ENCODE data around the gene PRCP.

Gene PRCP

DNA sequence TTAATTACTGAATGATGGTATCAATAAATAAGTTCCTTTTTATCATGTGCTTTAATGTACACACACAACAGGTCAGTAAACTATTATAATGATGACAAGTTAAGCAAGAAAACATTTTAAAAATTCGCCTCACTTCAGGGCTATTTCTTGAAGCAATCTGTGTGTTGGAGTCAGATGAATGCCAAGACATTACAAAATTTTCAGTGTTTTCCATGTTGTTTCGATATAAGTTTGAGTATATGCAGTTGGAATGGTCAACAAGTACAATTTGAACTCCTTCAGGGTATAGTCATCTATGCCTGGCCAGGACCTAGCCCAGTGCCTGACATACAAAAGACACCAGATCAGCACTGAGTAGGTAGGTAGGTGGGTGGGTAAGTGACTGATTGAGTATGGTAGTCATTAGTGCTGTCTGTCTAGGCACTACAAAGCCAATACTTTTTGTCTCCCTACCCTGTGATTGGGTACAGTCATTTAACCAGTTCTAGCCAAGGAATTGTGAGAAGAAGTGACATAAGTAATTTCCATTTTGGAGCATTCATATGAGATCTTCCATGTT lies 7.5 kb downstream of the PRCP start:
- no peaks in the 10 kb centered on the region for H3K9me3 ChIP-seq (ENCODE audit: control insufficient read depth in 1 of 2, low read length in 2 of 2)
- H3K27me3 ChIP-seq (ENCODE audit: low read depth, low read length), result no peaks in the 10 kb centered on the region
- no peaks in the 10 kb centered on the region for H3K36me3 ChIP-seq (ENCODE audit: control insufficient read depth in 1 of 2, insufficient read depth in 2 of 2, low read length in 2 of 2)
- H3K4me1 ChIP-seq (ENCODE audit: control insufficient read depth in 1 of 2, insufficient read depth in 2 of 2, low read length in 2 of 2), result peaks cover 0 to 10% of the 10 kb centered on the region in 2 donors
- H3K4me3 ChIP-seq (ENCODE audit: low read depth in 1 of 2, low read length in 2 of 2), result no peak overlapping the region
- no peak overlapping the region for H3K27ac ChIP-seq (ENCODE audit: low read length)

DNA sequence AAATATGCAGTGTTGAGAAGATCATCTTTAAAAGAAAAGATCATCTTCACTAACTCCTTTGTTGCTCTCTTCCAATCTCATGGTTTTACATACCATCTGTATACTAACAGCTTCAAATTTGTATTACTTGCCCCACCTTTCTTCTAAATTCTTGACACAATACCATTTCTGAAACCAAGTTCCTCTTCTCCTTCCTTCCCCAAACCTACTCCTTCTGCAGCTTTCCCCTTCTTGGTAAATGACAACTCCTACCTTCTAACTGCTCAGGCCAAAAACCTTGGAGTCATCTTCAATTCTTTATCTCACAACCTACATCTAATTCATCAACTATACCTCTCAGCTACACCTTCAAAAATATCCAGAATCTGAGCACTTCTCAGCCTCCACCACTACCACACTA lies 9.3 kb downstream of the PRCP start:
- no peaks in the 10 kb centered on the region for H3K27me3 ChIP-seq (ENCODE audit: low read depth, low read length)
- H3K9me3 ChIP-seq (ENCODE audit: control insufficient read depth in 1 of 2, low read length in 2 of 2), result no peaks in the 10 kb centered on the region
- peaks cover 0 to 10% of the 10 kb centered on the region in 2 donors for H3K4me1 ChIP-seq (ENCODE audit: control insufficient read depth in 1 of 2, insufficient read depth in 2 of 2, low read length in 2 of 2)
- no peak overlapping the region for H3K4me3 ChIP-seq (ENCODE audit: low read depth in 1 of 2, low read length in 2 of 2)
- H3K36me3 ChIP-seq (ENCODE audit: control insufficient read depth in 1 of 2, insufficient read depth in 2 of 2, low read length in 2 of 2), result no peaks in the 10 kb centered on the region
- H3K27ac ChIP-seq (ENCODE audit: low read length), result no peak overlapping the region

DNA sequence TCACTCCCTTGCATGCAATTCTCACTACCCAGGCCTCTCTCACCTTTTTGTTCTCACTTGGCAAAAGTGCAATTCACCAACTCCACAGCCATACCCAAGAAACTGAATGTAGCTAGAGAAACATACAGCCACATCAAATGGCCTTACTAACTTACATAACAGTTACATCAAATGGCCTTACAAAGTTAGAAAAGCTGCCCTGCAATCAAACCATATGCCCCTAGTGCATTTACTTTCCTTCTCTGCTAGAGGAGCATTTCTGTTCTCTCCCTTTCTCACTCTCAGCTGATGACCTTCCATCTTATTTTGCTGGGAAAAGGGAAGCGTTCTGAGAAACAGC lies 10.3 kb downstream of the PRCP start:
- Histone ChIP-seq H3K27me3 (ENCODE audit: low read depth, low read length) (no peaks in the 10 kb centered on the region), H3K4me1 (ENCODE audit: control insufficient read depth in 1 of 2, insufficient read depth in 2 of 2, low read length in 2 of 2) (peaks cover 0 to 10% of the 10 kb centered on the region in 2 donors), H3K9me3 (ENCODE audit: control insufficient read depth in 1 of 2, low read length in 2 of 2) (no peaks in the 10 kb centered on the region), H3K36me3 (ENCODE audit: control insufficient read depth in 1 of 2, insufficient read depth in 2 of 2, low read length in 2 of 2) (no peaks in the 10 kb centered on the region), H3K27ac (ENCODE audit: low read length) (no peak overlapping the region), H3K4me3 (ENCODE audit: low read depth in 1 of 2, low read length in 2 of 2) (no peak overlapping the region)

DNA sequence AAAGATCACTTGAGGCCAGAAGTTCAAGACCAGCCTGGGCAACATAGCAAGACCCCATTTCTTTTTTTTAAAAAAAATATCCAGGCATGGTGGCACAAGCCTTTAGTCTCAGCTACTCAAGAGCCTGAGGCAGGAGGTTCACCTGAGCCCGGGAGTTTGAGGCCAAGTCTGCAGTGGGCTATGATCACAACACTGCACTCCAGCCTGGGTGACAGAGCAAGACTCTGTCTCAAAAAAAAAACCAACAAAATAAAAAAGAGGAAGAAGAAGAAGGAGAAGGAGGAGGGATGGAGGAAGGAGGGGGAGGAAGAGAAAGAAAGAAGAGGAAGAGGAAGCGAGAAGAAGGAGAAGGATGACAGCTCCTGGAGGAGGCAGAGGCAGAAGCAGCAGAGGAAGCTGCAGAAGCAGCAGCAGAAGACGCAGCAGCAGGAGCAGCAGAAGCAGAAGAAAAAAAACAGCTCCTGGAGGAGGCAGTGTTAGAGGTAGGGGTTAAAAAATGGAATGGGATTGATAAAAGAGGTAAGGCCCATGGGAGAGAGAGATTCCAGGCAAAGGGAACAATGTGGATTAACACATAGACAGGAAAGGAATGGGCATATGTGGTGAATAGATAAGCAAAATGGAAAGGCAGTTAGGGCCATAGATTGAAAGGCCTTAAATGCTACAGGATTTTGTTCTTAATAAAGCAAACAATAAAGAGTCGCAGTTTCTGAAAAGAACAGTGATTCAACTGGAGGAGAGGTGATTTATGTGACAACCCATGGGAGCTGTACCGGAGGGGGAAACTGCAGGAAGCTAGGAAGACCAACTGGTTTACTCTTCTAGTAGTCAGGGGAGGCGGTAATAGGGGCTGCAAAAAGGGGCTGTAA lies 10.9 kb downstream of the PRCP start:
- no peaks in the 10 kb centered on the region for H3K9me3 ChIP-seq (ENCODE audit: control insufficient read depth in 1 of 2, low read length in 2 of 2)
- peaks cover 0 to 10% of the 10 kb centered on the region in 2 donors for H3K4me1 ChIP-seq (ENCODE audit: control insufficient read depth in 1 of 2, insufficient read depth in 2 of 2, low read length in 2 of 2)
- H3K4me3 ChIP-seq (ENCODE audit: low read depth in 1 of 2, low read length in 2 of 2), result no peak overlapping the region
- no peaks in the 10 kb centered on the region for H3K36me3 ChIP-seq (ENCODE audit: control insufficient read depth in 1 of 2, insufficient read depth in 2 of 2, low read length in 2 of 2)
- no peak overlapping the region for H3K27ac ChIP-seq (ENCODE audit: low read length)
- H3K27me3 ChIP-seq (ENCODE audit: low read depth, low read length), result no peaks in the 10 kb centered on the region

DNA sequence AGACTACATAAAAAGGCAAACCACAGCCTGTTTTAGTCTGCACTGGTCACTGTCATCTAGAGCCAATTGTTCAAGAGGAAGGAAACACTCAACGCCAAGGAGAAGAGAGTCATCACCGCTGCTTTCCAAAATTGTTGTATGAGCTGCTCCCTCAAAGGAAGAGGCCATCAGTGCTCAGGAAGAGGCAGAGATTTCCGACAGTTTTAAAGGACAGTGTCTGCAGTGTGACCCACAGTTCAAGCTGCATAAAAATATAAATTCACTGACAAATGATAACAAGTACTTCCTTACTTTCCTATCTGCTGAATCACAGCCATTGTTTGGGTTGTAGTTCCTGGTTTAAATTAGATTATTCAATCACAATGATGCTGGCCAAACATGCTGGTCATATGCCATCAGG lies 16.4 kb downstream of the PRCP start:
- Histone ChIP-seq H3K4me1 (ENCODE audit: control insufficient read depth in 1 of 2, insufficient read depth in 2 of 2, low read length in 2 of 2) (peaks cover 0 to 6% of the 10 kb centered on the region in 2 donors), H3K36me3 (ENCODE audit: control insufficient read depth in 1 of 2, insufficient read depth in 2 of 2, low read length in 2 of 2) (no peaks in the 10 kb centered on the region), H3K27ac (ENCODE audit: low read length) (no peak overlapping the region), H3K9me3 (ENCODE audit: control insufficient read depth in 1 of 2, low read length in 2 of 2) (no peaks in the 10 kb centered on the region), H3K4me3 (ENCODE audit: low read depth in 1 of 2, low read length in 2 of 2) (no peak overlapping the region), H3K27me3 (ENCODE audit: low read depth, low read length) (no peaks in the 10 kb centered on the region)

DNA sequence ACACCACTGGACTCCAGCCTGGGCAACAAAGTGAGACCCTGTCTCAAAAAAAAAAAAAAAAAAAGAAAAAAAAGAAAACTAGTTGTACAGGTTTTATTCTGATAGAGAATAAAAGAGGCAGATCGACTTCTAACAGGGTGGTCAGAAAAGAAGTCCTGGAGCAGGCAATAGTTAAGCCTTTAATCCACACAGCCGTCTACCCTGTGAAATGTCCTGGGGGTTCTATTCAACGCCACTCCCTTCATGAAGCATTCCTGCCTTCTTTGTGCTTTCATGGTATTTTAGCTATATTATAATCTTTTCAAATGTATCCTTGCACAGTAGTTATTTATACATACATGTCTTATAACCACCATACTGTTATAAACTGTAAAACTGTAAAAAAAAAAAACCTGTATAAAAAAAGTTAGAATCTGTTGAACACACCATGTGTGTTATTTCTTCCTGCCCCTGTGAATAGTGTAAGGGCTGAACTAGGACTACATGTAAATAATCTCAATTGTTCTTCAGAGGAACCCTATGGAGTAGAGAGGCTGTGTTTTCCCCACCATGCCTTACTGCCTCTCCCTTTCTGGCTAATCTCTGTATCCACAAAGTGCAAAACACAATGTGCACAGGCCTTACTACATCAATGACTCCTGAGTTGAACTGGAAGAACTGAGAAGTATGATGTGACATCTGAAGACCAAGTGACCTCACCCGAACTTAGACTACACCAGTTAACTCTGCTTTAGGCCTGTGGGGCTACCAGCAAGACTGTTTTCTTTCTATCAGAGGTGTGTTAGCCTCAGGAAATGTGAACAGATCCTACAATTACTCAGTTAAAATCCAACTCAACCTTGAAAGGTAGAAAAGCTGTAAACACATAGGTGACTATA lies 25.3 kb downstream of the PRCP start:
- Histone ChIP-seq H3K27me3 (ENCODE audit: low read depth, low read length) (no peaks in the 10 kb centered on the region), H3K4me1 (ENCODE audit: control insufficient read depth in 1 of 2, insufficient read depth in 2 of 2, low read length in 2 of 2) (peaks cover 0 to 3% of the 10 kb centered on the region in 2 donors), H3K27ac (ENCODE audit: low read length) (no peak overlapping the region)

DNA sequence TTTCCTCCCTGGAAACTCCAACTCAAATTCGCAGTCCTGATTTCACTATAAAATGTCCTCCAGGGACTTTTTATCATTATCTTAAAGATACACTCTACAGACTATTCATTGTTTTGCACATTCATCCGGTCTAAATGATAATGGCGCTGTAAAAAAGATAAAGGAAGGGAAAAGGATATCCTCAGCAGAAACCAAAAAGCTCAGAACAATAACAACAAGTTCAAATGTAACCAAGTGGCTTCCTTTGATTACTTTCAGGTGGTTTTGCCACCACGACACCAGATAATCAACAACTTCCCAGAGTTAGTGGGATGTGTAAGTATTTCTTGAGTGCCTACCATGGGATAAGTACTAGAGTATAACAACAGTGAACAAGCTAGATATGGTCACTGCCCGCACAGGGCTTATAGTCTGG lies 26.3 kb downstream of the PRCP start:
- H3K9me3 ChIP-seq (ENCODE audit: control insufficient read depth in 1 of 2, low read length in 2 of 2), result no peaks in the 10 kb centered on the region
- no peaks in the 10 kb centered on the region for H3K36me3 ChIP-seq (ENCODE audit: control insufficient read depth in 1 of 2, insufficient read depth in 2 of 2, low read length in 2 of 2)
- no peak overlapping the region for H3K27ac ChIP-seq (ENCODE audit: low read length)
- H3K27me3 ChIP-seq (ENCODE audit: low read depth, low read length), result no peaks in the 10 kb centered on the region
- H3K4me1 ChIP-seq (ENCODE audit: control insufficient read depth in 1 of 2, insufficient read depth in 2 of 2, low read length in 2 of 2), result peaks cover 0 to 8% of the 10 kb centered on the region in 2 donors
- no peak overlapping the region for H3K4me3 ChIP-seq (ENCODE audit: low read depth in 1 of 2, low read length in 2 of 2)

More for the DNA sequence above, 25.3 kb downstream of the PRCP start:
- Histone ChIP-seq H3K4me3 (ENCODE audit: low read depth in 1 of 2, low read length in 2 of 2) (no peak overlapping the region), H3K9me3 (ENCODE audit: control insufficient read depth in 1 of 2, low read length in 2 of 2) (no peaks in the 10 kb centered on the region), H3K36me3 (ENCODE audit: control insufficient read depth in 1 of 2, insufficient read depth in 2 of 2, low read length in 2 of 2) (no peaks in the 10 kb centered on the region)

DNA sequence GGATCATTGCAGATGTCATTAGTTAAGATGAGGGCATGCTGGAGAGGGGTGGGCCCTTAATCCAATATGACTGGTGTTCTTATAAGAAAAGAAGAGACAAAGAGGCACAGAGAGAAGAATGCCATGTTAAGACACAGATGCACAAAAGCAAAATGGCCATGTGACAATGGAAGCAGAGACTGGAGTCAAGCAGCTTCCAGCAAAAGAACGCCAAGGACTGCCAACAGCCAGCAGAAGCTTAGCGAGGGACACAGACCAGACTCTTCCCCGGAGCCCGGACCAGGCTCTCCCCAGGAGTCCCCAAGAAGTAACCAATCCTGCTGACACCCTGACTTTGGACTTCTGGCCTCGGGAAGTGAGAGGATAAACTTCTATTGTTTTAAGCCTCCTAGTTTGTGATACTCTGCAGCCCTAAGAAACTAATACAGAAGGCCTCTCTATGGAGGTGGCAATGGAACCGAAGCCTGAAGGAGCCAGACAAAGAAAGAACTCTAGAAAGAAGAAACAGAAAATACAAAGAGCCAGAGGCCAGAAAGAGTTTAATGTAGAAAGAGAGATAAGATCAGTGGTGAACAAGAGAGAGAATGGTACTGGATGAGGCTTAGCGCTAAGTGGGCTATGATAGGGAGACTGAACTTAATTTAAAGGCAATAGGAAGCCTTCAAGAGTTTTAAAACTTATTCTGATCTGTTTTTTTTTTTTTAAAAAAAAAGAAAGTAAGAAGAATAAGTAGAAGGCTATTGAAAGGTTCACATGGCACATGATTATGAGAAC lies 27.7 kb downstream of the PRCP start:
- Histone ChIP-seq H3K9me3 (ENCODE audit: control insufficient read depth in 1 of 2, low read length in 2 of 2) (no peaks in the 10 kb centered on the region), H3K27me3 (ENCODE audit: low read depth, low read length) (no peaks in the 10 kb centered on the region), H3K4me1 (ENCODE audit: control insufficient read depth in 1 of 2, insufficient read depth in 2 of 2, low read length in 2 of 2) (peaks cover 0 to 8% of the 10 kb centered on the region in 2 donors), H3K36me3 (ENCODE audit: control insufficient read depth in 1 of 2, insufficient read depth in 2 of 2, low read length in 2 of 2) (no peaks in the 10 kb centered on the region), H3K4me3 (ENCODE audit: low read depth in 1 of 2, low read length in 2 of 2) (no peak overlapping the region), H3K27ac (ENCODE audit: low read length) (no peak overlapping the region)

DNA sequence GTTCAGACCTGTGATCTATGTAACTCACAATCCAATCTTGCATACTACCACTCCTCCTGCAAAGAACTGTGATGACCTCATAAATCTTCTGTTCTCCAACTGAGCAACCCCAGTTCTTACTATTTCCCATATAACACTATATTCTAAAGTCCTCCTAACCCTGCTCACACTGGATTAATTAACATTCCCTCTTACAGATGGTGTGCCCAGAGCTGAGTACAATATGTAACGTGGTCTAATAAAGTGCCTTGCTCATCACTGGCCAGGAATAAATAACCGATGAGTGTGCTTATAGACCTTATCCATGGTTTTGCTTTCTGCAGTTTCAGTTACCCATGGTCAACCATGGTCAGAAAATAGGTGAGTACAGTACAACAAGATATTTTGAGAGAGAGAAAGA lies 28.6 kb downstream of the PRCP start:
- H3K36me3 ChIP-seq (ENCODE audit: control insufficient read depth in 1 of 2, insufficient read depth in 2 of 2, low read length in 2 of 2), result no peaks in the 10 kb centered on the region
- no peaks in the 10 kb centered on the region for H3K9me3 ChIP-seq (ENCODE audit: control insufficient read depth in 1 of 2, low read length in 2 of 2)
- H3K4me1 ChIP-seq (ENCODE audit: control insufficient read depth in 1 of 2, insufficient read depth in 2 of 2, low read length in 2 of 2), result peaks cover 0 to 8% of the 10 kb centered on the region in 2 donors
- no peak overlapping the region for H3K27ac ChIP-seq (ENCODE audit: low read length)
- no peak overlapping the region for H3K4me3 ChIP-seq (ENCODE audit: low read depth in 1 of 2, low read length in 2 of 2)
- H3K27me3 ChIP-seq (ENCODE audit: low read depth, low read length), result no peaks in the 10 kb centered on the region

DNA sequence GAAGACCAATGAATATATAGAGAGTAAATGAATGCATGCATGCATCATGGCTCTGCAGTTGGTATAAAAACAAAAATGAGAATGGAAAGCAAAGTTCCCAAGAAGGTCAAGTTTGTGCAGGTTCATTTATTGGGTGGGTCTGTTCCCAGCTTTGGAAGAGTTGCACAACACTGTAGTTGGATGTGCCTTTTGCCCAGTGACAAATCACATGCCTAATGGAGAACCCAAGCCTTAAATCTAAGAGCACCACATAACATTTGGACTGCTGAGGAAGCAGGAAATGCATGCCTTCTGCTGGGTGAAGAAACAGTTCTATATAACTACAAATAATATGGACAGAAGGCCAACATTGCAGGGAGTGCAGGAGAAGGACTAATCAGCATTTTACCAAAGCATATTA lies 30.6 kb downstream of the PRCP start:
- Histone ChIP-seq H3K27me3 (ENCODE audit: low read depth, low read length) (no peaks in the 10 kb centered on the region), H3K9me3 (ENCODE audit: control insufficient read depth in 1 of 2, low read length in 2 of 2) (no peaks in the 10 kb centered on the region), H3K27ac (ENCODE audit: low read length) (no peak overlapping the region), H3K4me3 (ENCODE audit: low read depth in 1 of 2, low read length in 2 of 2) (no peak overlapping the region), H3K36me3 (ENCODE audit: control insufficient read depth in 1 of 2, insufficient read depth in 2 of 2, low read length in 2 of 2) (no peaks in the 10 kb centered on the region), H3K4me1 (ENCODE audit: control insufficient read depth in 1 of 2, insufficient read depth in 2 of 2, low read length in 2 of 2) (peaks cover 0 to 8% of the 10 kb centered on the region in 2 donors)

All from muscle layer of duodenum (tissue), 2 donors.